Prostate gland (tissue), 2 donors: ENCODE data around the gene ARHGAP21.

ENCODE experiments used
- CTCF ChIP-seq, 4 experiments: fragments of 200-600 bp in 2 of 4; fragments of 450-650 bp in 2 of 4; sonication (generic) in 2 of 4; IDR thresholded peaks; 1 replicate in 3 of 4; 2 replicates in 1 of 4; pipeline ENCODE4 v1.5.1; 2016 to 2019; ENCODE audit warnings: antibody characterized with exemption in 4 of 4, mild to moderate bottlenecking in 2 of 4, moderate library complexity in 2 of 4
- POLR2A ChIP-seq: fragments of 450-650 bp; IDR thresholded peaks from one replicate; pipeline ENCODE4 v1.6.1; 2016; ENCODE audit warnings: antibody characterized with exemption, mild to moderate bottlenecking
- POLR2AphosphoS5 ChIP-seq: sonication (generic); formaldehyde crosslinking; IDR thresholded peaks from one replicate; pipeline ENCODE4 v1.6.1; 2017; ENCODE audit warnings: antibody characterized with exemption

- TF ChIP-seq CTCF (IDR thresholded peaks at IDR 0.05) (no peak), POLR2A (no peak), POLR2AphosphoS5 (no peak)
These were observed 148.1 kb downstream of the ARHGAP21 start for GRCh38 chr10:24575481-24576002.
